ENCODE results near the gene UIMC1.

- TF ChIP-seq EZH2 (IDR thresholded peaks at IDR 0.05; ENCODE audit: insufficient read depth, low read length), result no peak
- TF ChIP-seq, protein P1, sequence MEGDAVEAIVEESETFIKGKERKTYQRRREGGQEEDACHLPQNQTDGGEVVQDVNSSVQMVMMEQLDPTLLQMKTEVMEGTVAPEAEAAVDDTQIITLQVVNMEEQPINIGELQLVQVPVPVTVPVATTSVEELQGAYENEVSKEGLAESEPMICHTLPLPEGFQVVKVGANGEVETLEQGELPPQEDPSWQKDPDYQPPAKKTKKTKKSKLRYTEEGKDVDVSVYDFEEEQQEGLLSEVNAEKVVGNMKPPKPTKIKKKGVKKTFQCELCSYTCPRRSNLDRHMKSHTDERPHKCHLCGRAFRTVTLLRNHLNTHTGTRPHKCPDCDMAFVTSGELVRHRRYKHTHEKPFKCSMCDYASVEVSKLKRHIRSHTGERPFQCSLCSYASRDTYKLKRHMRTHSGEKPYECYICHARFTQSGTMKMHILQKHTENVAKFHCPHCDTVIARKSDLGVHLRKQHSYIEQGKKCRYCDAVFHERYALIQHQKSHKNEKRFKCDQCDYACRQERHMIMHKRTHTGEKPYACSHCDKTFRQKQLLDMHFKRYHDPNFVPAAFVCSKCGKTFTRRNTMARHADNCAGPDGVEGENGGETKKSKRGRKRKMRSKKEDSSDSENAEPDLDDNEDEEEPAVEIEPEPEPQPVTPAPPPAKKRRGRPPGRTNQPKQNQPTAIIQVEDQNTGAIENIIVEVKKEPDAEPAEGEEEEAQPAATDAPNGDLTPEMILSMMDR (IDR thresholded peaks at IDR 0.05; ENCODE audit: insufficient read depth, low read depth, low read length), result no peak
These were observed 122.6 kb downstream of the UIMC1 start for GRCh38 chr5:176883700-176884570.
